GM23338 (cell line): ENCODE data around the gene PRR19.

Source experiments
- CREB1 ChIP-seq: fragments of 250-450 bp; sonication (Bioruptor Pico); IDR thresholded peaks from 2 replicates; pipeline ENCODE4 v1.5.0; 2020; ENCODE audit warnings: low read depth, mild to moderate bottlenecking, moderate library complexity
- CTCF ChIP-seq, 2 experiments: fragments of 200-600 bp in 1 of 2; sonication (generic) in 1 of 2; conservative IDR thresholded peaks; 2 replicates each; pipeline versions ENCODE4 v1.5.1 to v1.6.1; 2016 to 2017; ENCODE audit warnings: antibody characterized with exemption in 2 of 2, low read depth in 2 of 2, mild to moderate bottlenecking in 2 of 2, moderate library complexity in 1 of 2
- EZH2 ChIP-seq: fragments of 200-600 bp; sonication (generic); IDR thresholded peaks from one replicate; pipeline ENCODE4 v1.8.0; 2017; ENCODE audit warnings: antibody characterized with exemption, mild to moderate bottlenecking, low read depth; ENCODE audit not compliant: unreplicated experiment
- EZH2phosphoT487 ChIP-seq: fragments of 200-600 bp; sonication (generic); IDR thresholded peaks from one replicate; pipeline ENCODE4 v1.8.1; 2018; ENCODE audit warnings: antibody characterized with exemption; ENCODE audit not compliant: unreplicated experiment
- POLR2AphosphoS5 ChIP-seq: IDR thresholded peaks from 2 replicates; pipeline ENCODE4 v1.6.1; 2016; ENCODE audit warnings: antibody characterized with exemption, low read depth

- no peak for TF ChIP-seq POLR2AphosphoS5
- no peak for TF ChIP-seq CTCF (conservative IDR thresholded peaks at IDR 0.05; ENCODE audit: low read depth in 2 of 2)
- TF ChIP-seq EZH2phosphoT487, result no peak
- no peak for TF ChIP-seq CREB1 (CRISPR knock-in tag)
- TF ChIP-seq EZH2, result no peak
These were observed 55.4 kb downstream of the PRR19 start for GRCh38 chr19:42357290-42357689.
